Measurements from ENCODE around the gene MAP3K8. TPM values are rescaled to one million over a fixed set of nuclear protein-coding genes. Genes with fewer than 3 reads are reported as not detected.

MAP3K8 gene
- total and polyA plus RNA-seq, 2 donors (not counting 1 experiment from before 2014, with no cell fraction given): 97.0 to 99.2 TPM

- Mint-ChIP-seq H3K27ac (peak overlapping the region; percentile 65), H3K4me3 (no peak overlapping the region), H3K27me3 (no peaks in the 10 kb centered on the region), H3K9me3 (ENCODE audit: insufficient read depth) (no peaks in the 10 kb centered on the region), H3K4me1 (peaks cover 58% of the 10 kb centered on the region)
- DNase-seq: no peak
- H3K27ac ChIP-seq (ENCODE audit: low read length in 2 of 2): no peak overlapping the region
- no peak overlapping the region for H3K4me3 ChIP-seq (ENCODE audit: control extremely low read depth in 1 of 5, extremely low read depth in 1 of 5, insufficient read depth in 1 of 5, low read depth in 2 of 5, low read length in 4 of 5)
- H3K36me3 ChIP-seq (replicated peaks in 1 of 2; ENCODE audit: control extremely low read depth in 1 of 2, control insufficient read depth in 1 of 2, extremely low read depth in 1 of 2, insufficient read depth in 2 of 2, low read length in 1 of 2): no peaks in the 10 kb centered on the region
- peaks cover 46 to 72% of the 10 kb centered on the region in 2 donors for H3K4me1 ChIP-seq (ENCODE audit: control insufficient read depth in 2 of 2, insufficient read depth in 2 of 2, low read length in 2 of 2)
- TF ChIP-seq, protein P1, sequence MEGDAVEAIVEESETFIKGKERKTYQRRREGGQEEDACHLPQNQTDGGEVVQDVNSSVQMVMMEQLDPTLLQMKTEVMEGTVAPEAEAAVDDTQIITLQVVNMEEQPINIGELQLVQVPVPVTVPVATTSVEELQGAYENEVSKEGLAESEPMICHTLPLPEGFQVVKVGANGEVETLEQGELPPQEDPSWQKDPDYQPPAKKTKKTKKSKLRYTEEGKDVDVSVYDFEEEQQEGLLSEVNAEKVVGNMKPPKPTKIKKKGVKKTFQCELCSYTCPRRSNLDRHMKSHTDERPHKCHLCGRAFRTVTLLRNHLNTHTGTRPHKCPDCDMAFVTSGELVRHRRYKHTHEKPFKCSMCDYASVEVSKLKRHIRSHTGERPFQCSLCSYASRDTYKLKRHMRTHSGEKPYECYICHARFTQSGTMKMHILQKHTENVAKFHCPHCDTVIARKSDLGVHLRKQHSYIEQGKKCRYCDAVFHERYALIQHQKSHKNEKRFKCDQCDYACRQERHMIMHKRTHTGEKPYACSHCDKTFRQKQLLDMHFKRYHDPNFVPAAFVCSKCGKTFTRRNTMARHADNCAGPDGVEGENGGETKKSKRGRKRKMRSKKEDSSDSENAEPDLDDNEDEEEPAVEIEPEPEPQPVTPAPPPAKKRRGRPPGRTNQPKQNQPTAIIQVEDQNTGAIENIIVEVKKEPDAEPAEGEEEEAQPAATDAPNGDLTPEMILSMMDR (IDR thresholded peaks at IDR 0.05): no peak
- no peak for TF ChIP-seq EZH2 (IDR thresholded peaks at IDR 0.05; ENCODE audit: borderline replicate concordance, insufficient read depth, low read depth, low read length, poor library complexity, severe bottlenecking)
- H3K9ac ChIP-seq (ENCODE audit: low read length): no peak overlapping the region
- H3K27me3 ChIP-seq (replicated peaks in 1 of 4; ENCODE audit: control extremely low read depth in 1 of 4, control insufficient read depth in 3 of 4, insufficient read depth in 4 of 4, low read length in 3 of 4): no peaks in the 10 kb centered on the region
- H3K9me3 ChIP-seq (ENCODE audit: control extremely low read depth in 1 of 3, control insufficient read depth in 2 of 3, insufficient read depth in 1 of 3, low read length in 2 of 3): no peaks in the 10 kb centered on the region
- no peak for ATAC-seq (ENCODE audit: low read depth)
- intact Hi-C loops (cut with micrococcal nuclease): no loop called here
- H4K20me1 ChIP-seq (ENCODE audit: control insufficient read depth, insufficient read depth, low read length, poor library complexity, severe bottlenecking): no peaks in the 10 kb centered on the region
- POLR2A ChIA-PET: interaction anchor here (1.0 kb wide), 1 partner anchor 9 kb away, joined by 4 read pairs; the partner anchor contains the start of gene MAP3K8
- CTCF ChIA-PET: interaction anchor here (0.9 to 1.1 kb wide), 2 partner anchors 15 to 25 kb away, joined by 3 to 4 read pairs; no protein-coding TSS in a partner anchor
- WGBS (ENCODE audit: insufficient coverage): 100% methylated on average over 2 of the region's 4 CpGs
- H2AFZ ChIP-seq (ENCODE audit: insufficient read depth, low read depth, low read length, poor library complexity, severe bottlenecking): no peak overlapping the region
- peaks cover 11% of the 10 kb centered on the region for H3K79me2 ChIP-seq (ENCODE audit: control insufficient read depth, insufficient read depth, low read length)
- H3K4me2 ChIP-seq (replicated peaks; ENCODE audit: low read depth, low read length, poor library complexity, severe bottlenecking): no peak overlapping the region
Measured at GRCh38 chr10:30425336-30426075, 8.5 kb upstream of the MAP3K8 start.

Data from B cell (primary cell).